GM12872 (cell line): ENCODE data around the gene RABL3.

Source experiments
- TF ChIP-seq, protein P1 (sequence below): IDR thresholded peaks from 3 replicates; pipeline ENCODE4 v1.5.1; 2011; ENCODE audit warnings: low read depth, mild to moderate bottlenecking, low read length, moderate library complexity; ENCODE audit not compliant: insufficient read depth

The RABL3 gene

DNA sequence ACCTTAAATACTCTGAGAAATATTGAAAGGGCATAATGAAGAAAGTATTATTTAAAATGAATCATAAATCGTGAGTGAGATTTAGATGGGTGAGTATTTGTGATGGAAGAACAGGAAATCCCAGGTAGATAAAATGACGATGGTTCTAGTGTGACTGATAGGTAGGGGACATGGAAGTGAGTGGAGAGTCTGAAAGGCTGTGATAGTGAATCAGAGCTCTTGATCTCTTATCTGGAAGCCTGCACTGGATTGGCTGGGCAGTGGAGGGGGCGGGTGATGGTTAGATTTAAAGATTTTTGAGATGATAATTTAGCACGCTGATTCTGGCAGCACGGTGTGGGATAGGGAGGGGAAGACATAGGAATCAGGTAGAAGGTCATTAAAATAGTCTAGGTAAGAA lies 80.4 kb downstream of the RABL3 start:
- TF ChIP-seq, protein P1, sequence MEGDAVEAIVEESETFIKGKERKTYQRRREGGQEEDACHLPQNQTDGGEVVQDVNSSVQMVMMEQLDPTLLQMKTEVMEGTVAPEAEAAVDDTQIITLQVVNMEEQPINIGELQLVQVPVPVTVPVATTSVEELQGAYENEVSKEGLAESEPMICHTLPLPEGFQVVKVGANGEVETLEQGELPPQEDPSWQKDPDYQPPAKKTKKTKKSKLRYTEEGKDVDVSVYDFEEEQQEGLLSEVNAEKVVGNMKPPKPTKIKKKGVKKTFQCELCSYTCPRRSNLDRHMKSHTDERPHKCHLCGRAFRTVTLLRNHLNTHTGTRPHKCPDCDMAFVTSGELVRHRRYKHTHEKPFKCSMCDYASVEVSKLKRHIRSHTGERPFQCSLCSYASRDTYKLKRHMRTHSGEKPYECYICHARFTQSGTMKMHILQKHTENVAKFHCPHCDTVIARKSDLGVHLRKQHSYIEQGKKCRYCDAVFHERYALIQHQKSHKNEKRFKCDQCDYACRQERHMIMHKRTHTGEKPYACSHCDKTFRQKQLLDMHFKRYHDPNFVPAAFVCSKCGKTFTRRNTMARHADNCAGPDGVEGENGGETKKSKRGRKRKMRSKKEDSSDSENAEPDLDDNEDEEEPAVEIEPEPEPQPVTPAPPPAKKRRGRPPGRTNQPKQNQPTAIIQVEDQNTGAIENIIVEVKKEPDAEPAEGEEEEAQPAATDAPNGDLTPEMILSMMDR, result no peak

DNA sequence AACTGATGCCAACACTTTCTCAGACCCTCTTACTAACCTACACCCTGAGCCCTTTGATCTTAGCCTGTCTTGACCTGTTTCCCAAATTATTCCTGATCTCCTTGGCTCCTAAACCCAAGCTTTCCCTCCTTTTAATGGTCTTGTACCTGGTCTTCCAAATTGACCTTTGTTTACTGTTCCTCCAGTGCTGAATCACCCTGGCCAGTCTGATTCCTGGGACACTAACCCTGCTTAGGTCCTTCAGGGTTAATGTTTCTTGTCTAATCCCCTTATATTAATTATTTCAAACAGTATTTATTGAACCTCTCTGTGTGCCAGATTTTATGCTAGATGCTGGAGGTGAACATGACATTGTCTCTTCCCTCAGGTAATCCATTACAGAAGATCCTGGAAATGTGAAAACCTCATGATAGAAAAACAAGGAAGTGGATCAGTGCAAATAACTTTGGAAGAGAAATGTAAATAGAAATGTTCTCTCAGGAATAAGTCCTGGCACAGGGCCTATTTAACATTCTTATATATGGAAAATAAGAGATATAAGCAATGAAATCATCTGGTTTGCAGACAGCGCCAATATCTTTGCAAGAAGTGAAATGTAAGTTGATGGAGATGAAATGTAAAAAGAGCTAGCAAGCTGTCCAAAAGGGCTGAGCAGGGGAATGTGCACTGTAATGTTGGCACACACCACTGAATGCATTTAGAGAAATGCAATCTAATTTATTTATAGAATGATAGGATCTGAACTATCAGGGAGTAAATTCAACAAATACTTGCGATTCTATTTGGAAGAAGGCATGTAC lies 81.0 kb downstream of the RABL3 start:
- TF ChIP-seq, protein P1, result no peak

DNA sequence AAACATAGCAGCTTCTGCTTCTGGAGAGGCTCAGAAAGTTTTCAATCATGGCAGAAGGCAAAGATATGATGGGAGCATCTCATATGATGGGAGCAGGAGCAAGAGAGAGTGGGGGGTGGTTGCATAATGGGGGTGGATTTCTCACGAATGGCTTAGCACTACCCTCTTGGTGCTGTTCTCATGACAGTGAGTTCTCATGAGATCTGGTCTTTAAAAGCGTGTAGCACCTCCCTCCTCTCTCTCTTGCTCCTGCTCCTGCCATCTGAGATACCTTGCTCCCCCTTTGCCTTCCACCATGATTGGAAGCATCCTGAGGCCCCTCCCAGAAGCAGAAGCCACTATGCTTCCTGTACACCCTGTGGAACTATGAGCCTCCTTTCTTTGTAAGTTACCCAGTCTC lies 82.5 kb downstream of the RABL3 start:
- TF ChIP-seq, protein P1, result no peak

DNA sequence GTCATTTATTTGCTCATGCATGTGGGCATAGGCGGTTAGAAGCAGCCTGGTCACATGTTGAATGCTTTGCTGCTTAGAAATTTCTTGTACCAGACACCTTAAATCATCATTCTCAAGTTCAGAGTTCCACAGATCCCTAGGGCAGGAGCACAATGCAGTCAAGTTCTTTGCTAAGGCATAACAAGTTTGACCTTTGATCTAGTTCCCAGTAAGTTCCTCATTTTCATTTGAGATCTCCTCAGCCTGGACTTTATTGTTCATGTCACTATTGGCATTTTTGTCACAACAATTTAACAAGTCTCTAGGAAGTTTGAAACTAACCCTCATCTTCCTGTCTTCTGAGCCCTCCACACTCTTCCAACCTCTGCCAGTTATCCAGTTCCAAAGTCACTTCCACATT lies 83.0 kb downstream of the RABL3 start:
- TF ChIP-seq, protein P1, result no peak

DNA sequence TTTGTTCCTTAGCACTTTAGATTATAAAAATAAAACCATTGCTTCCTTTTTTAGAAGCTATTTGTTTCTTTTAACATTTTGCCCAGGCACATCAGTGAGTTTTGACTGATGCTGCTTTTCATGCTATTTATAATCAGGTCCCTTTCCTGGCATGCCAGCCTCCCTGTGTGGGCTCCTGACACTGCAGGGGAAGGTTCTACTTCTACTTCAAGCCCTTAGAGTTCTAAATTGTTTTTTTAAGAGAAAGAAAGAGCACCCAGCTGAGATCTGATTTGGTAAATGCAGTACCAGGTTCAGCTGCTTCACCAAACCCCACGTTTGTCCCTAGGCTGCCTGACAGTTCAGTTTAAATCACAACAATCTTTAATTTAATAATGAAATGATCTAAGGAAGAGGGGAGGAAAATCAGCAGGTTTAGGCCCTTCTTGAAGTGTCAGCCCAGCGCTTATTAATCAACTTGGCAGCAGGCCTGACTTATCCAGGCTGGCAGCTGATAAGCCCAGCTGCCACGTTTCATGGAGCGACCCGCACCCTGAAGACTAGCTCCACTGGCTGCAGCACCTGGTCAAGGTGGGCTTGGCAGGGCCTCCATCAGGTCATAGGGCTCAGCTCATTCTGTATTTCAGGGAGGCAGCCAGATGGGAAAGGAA lies 89.3 kb downstream of the RABL3 start:
- TF ChIP-seq, protein P1, result no peak

DNA sequence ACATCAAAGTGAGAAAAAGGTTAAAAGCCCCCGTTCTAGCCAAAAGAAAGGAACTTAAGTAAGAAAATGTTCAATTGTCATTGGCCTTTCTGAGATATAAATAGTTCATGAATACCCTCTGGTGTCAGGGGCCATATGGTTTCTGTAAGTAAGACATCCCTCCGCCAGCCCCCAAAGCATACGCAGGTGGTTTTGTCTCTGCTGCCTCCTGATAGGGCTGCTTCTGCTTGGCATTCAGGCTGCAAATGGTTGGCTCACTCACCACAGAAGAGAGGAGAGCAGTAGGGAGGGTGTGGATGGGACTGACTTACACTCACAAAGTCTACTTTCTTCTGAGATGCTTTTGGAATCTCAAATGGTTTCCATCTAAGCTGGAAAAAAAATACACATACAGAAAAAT lies 90.0 kb downstream of the RABL3 start:
- TF ChIP-seq, protein P1, result no peak

DNA sequence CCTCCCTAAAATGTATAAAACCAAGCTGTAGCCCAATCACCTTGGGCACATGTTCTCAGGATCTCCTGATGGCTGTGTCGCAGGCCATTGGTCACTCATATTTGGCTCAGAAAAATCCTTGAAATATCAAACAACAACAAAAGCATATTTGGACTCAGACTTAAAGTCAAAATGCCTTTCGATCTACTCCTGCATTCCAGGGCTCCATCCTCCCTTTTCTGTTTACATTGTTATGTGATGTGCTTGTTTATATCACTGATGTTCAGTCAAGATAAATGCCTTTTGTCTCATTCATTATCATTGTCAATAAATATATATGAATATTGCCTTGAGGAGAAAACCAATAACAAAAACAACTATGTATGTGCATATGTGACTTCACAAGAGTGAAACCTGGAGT lies 92.0 kb downstream of the RABL3 start:
- TF ChIP-seq, protein P1, result no peak
